CD14-positive monocyte (primary cell): ENCODE measurements around the gene FSD1. TPM values are rescaled to one million over a fixed set of nuclear protein-coding genes. Genes with fewer than 3 reads are reported as not detected.

ENCODE experiments used
- DNase-seq, 3 donors: peaks; one replicate each; pipeline ENCODE4 v3.0.0-alpha.2; 2011 to 2022
- H2AFZ ChIP-seq: 2 replicates; pipeline ENCODE4 v1.6.0; 2012; ENCODE audit warnings: mild to moderate bottlenecking, low read depth, low read length, inconsistent platforms; ENCODE audit not compliant: insufficient read depth, poor library complexity, severe bottlenecking
- H3K27ac ChIP-seq, 2 donors: 1 replicate in 1 of 2; 2 replicates in 1 of 2; pipeline ENCODE4 v1.5.1; 2012 to 2013; ENCODE audit warnings: low read length in 2 of 2, control low read depth in 1 of 2, inconsistent platforms in 1 of 2, low read depth in 1 of 2, mild to moderate bottlenecking in 1 of 2
- H3K27me3 ChIP-seq, 2 donors: one replicate each; pipeline versions ENCODE4 v1.6.0 to v1.6.1; 2011 to 2013; ENCODE audit warnings: low read length in 2 of 2; ENCODE audit not compliant: control insufficient read depth in 2 of 2, insufficient read depth in 2 of 2
- H3K36me3 ChIP-seq, 2 donors: replicated peaks in 1 of 2; 1 replicate in 1 of 2; 2 replicates in 1 of 2; pipeline versions ENCODE4 v1.5.1 to v1.6.1; 2012 to 2013; ENCODE audit warnings: low read length in 2 of 2, control low read depth in 1 of 2, inconsistent platforms in 1 of 2, mild to moderate bottlenecking in 1 of 2; ENCODE audit not compliant: insufficient read depth in 2 of 2, control insufficient read depth in 1 of 2
- H3K4me1 ChIP-seq, 2 donors: 1 replicate in 1 of 2; 2 replicates in 1 of 2; pipeline versions ENCODE4 v1.5.1 to v1.6.1; 2012 to 2013; ENCODE audit warnings: low read length in 2 of 2, control low read depth in 1 of 2, inconsistent platforms in 1 of 2, mild to moderate bottlenecking in 1 of 2, moderate library complexity in 1 of 2; ENCODE audit not compliant: insufficient read depth in 2 of 2, control insufficient read depth in 1 of 2
- H3K4me2 ChIP-seq: replicated peaks from 2 replicates; pipeline ENCODE3; 2012; ENCODE audit warnings: low read length, moderate library complexity, mild to moderate bottlenecking; ENCODE audit not compliant: poor library complexity, severe bottlenecking; ENCODE audit errors: extremely low read depth
- H3K4me3 ChIP-seq, 3 experiments: fragments of 200-600 bp in 1 of 3; sonication (generic) in 1 of 3; replicated peaks in 1 of 3; 1 replicate in 2 of 3; 2 replicates in 1 of 3; pipeline ENCODE4 v1.5.1; 2011 to 2013; ENCODE audit warnings: low read length in 3 of 3, mild to moderate bottlenecking in 3 of 3, control low read depth in 2 of 3, low read depth in 2 of 3, inconsistent platforms in 1 of 3, moderate library complexity in 1 of 3
- H3K79me2 ChIP-seq: 2 replicates; pipeline ENCODE4 v1.6.0; 2012; ENCODE audit warnings: mild to moderate bottlenecking, control low read depth, inconsistent platforms, low read length, moderate library complexity; ENCODE audit not compliant: insufficient read depth
- H3K9ac ChIP-seq: 2 replicates; pipeline ENCODE4 v1.6.0; 2017; ENCODE audit warnings: low read length, mild to moderate bottlenecking; ENCODE audit not compliant: insufficient read depth, poor library complexity, severe bottlenecking
- H3K9me3 ChIP-seq, 2 donors: replicated peaks in 1 of 2; 1 replicate in 1 of 2; 2 replicates in 1 of 2; pipeline versions ENCODE4 v1.5.1 to v1.6.1; 2012 to 2013; ENCODE audit warnings: low read length in 2 of 2, control low read depth in 1 of 2; ENCODE audit not compliant: control insufficient read depth in 1 of 2, insufficient read depth in 1 of 2
- H4K20me1 ChIP-seq: 2 replicates; pipeline ENCODE4 v1.6.0; 2012; ENCODE audit warnings: mild to moderate bottlenecking, low read length, control low read depth, moderate library complexity; ENCODE audit not compliant: insufficient read depth
- H3K27ac Mint-ChIP-seq, 7 donors: one replicate each; pipeline ENCODE4 v1.8.0; 2020; ENCODE audit warnings: mild to moderate bottlenecking in 7 of 7, mixed read lengths in 7 of 7, moderate library complexity in 6 of 7, inconsistent platforms in 2 of 7
- H3K27me3 Mint-ChIP-seq, 3 donors: one replicate each; pipeline ENCODE4 v1.8.0; 2021 to 2022; ENCODE audit warnings: low read depth in 3 of 3, mild to moderate bottlenecking in 3 of 3, mixed read lengths in 3 of 3, moderate library complexity in 3 of 3, inconsistent platforms in 1 of 3
- H3K36me3 Mint-ChIP-seq, 2 donors: one replicate each; pipeline ENCODE4 v1.8.0; 2020; ENCODE audit warnings: mixed read lengths in 2 of 2, inconsistent platforms in 1 of 2, mild to moderate bottlenecking in 1 of 2
- H3K4me1 Mint-ChIP-seq: one replicate; pipeline ENCODE4 v1.8.0; 2020; ENCODE audit warnings: mild to moderate bottlenecking, mixed read lengths
- H3K4me3 Mint-ChIP-seq, 2 donors: one replicate each; pipeline ENCODE4 v1.8.0; 2020; ENCODE audit warnings: mild to moderate bottlenecking in 2 of 2, mixed read lengths in 2 of 2, moderate library complexity in 1 of 2
- H3K9me3 Mint-ChIP-seq, 7 donors: one replicate each; pipeline ENCODE4 v1.8.0; 2020 to 2022; ENCODE audit warnings: mixed read lengths in 7 of 7, mild to moderate bottlenecking in 6 of 7, moderate library complexity in 6 of 7, inconsistent platforms in 2 of 7
- CTCF ChIP-seq: fragments of 200-600 bp; IDR thresholded peaks from one replicate; pipeline ENCODE4 v1.8.0; 2022; ENCODE audit warnings: antibody characterized with exemption, mild to moderate bottlenecking
- WGBS: methylation state at CpG from one replicate; pipeline ENCODE4 v1.1.5; 2013; ENCODE audit warnings: missing lambda C conversion rate; ENCODE audit not compliant: insufficient coverage; 5-methylcytosine and 5-hydroxymethylcytosine counted together
- intact Hi-C, 2 donors: fragments of 100-400 bp; cut with micrococcal nuclease; formaldehyde crosslinking; loops; one replicate each; pipeline versions ENCODE4 v1.15.0 to v1.15.1; 2023
- polyA plus RNA-seq, 3 donors: library from polyadenylated mRNA; depleted of rRNA in 1 of 3; unstranded in 2 of 3; stranded (reverse) in 1 of 3; fragments of 300-500 nt in 2 of 3; fragments of >200 nt in 1 of 3; fragmentation: Illumina TruSeq in 2 of 3; gene quantifications; 1 replicate in 2 of 3; 2 replicates in 1 of 3; pipeline ENCODE4 v1.2.3, GENCODE V29; 2012 to 2021

Gene FSD1
- polyA plus RNA-seq, 3 donors, result 0.39 TPM; not detected in 2

- H3K9ac ChIP-seq, result no peak overlapping the region
- peak; percentile 33 to 58 (median 40) for DNase-seq
- Mint-ChIP-seq H3K36me3 (peaks cover 26 to 61% of the 10 kb centered on the region in 2 donors), H3K27me3 (peaks cover 0 to 3% (median 0%) of the 10 kb centered on the region in 3 donors), H3K27ac (no peak overlapping the region), H3K9me3 (no peaks in the 10 kb centered on the region), H3K4me3 (no peak overlapping the region), H3K4me1 (peaks cover 2% of the 10 kb centered on the region)
- no peaks in the 10 kb centered on the region for H3K79me2 ChIP-seq
- H3K4me3 ChIP-seq, result no peak overlapping the region
- no peak overlapping the region for H3K27ac ChIP-seq
- WGBS, result 68% methylated on average over 8 of the region's 9 CpGs
- no peak overlapping the region for H3K4me2 ChIP-seq
- H4K20me1 ChIP-seq, result peaks cover 8% of the 10 kb centered on the region
- peak; percentile 95 for TF ChIP-seq CTCF
- intact Hi-C loops, result loop anchor here (2.0 to 5.0 kb wide), 3 partner anchors 85 to 105 kb away; partner anchors contain the start of gene YJU2 (in 1 of the 2)
- H3K36me3 ChIP-seq, result peaks cover 9 to 53% of the 10 kb centered on the region in 2 donors
- no peaks in the 10 kb centered on the region for H3K4me1 ChIP-seq
- H3K27me3 ChIP-seq, result no peaks in the 10 kb centered on the region
- no peaks in the 10 kb centered on the region for H3K9me3 ChIP-seq
- H2AFZ ChIP-seq, result no peak overlapping the region
Measured at GRCh38 chr19:4352701-4353121, 48.3 kb downstream of the FSD1 start.

GRCh38 chr19:4354282-4354681, 49.9 kb downstream of the FSD1 start:
- H4K20me1 ChIP-seq, result peaks cover 15% of the 10 kb centered on the region
- no peak overlapping the region for H3K27ac Mint-ChIP-seq
- H3K4me3 ChIP-seq, result no peak overlapping the region
- no peaks in the 10 kb centered on the region for H3K9me3 Mint-ChIP-seq
- no peaks in the 10 kb centered on the region for H3K9me3 ChIP-seq
- TF ChIP-seq CTCF, result no peak
- H3K36me3 Mint-ChIP-seq, result peaks cover 22 to 62% of the 10 kb centered on the region in 2 donors
- H3K4me2 ChIP-seq, result no peak overlapping the region
- H3K4me3 Mint-ChIP-seq, result no peak overlapping the region
- H3K4me1 Mint-ChIP-seq, result peaks cover 1% of the 10 kb centered on the region
- H3K9ac ChIP-seq, result no peak overlapping the region
- H3K27me3 ChIP-seq, result no peaks in the 10 kb centered on the region
- DNase-seq, result no peak
- H3K79me2 ChIP-seq, result no peaks in the 10 kb centered on the region
- peaks cover 21 to 61% of the 10 kb centered on the region in 2 donors for H3K36me3 ChIP-seq
- no peak overlapping the region for H3K27ac ChIP-seq
- H3K4me1 ChIP-seq, result no peaks in the 10 kb centered on the region
- intact Hi-C loops, result loop anchor here (5.0 kb wide), 2 partner anchors 87 to 107 kb away; partner anchors contain the start of gene YJU2 (in 1 of the 2)
- H2AFZ ChIP-seq, result no peak overlapping the region
- WGBS, result 95% methylated on average over 9 of the region's 12 CpGs
- H3K27me3 Mint-ChIP-seq, result peaks cover 0 to 3% (median 0%) of the 10 kb centered on the region in 3 donors
